ENCODE data around the gene PPP2R3B.

PPP2R3B gene

GRCh38 chrX:291411-291901 is 95.3 kb downstream of the PPP2R3B start:
- no peak for DNase-seq

DNA sequence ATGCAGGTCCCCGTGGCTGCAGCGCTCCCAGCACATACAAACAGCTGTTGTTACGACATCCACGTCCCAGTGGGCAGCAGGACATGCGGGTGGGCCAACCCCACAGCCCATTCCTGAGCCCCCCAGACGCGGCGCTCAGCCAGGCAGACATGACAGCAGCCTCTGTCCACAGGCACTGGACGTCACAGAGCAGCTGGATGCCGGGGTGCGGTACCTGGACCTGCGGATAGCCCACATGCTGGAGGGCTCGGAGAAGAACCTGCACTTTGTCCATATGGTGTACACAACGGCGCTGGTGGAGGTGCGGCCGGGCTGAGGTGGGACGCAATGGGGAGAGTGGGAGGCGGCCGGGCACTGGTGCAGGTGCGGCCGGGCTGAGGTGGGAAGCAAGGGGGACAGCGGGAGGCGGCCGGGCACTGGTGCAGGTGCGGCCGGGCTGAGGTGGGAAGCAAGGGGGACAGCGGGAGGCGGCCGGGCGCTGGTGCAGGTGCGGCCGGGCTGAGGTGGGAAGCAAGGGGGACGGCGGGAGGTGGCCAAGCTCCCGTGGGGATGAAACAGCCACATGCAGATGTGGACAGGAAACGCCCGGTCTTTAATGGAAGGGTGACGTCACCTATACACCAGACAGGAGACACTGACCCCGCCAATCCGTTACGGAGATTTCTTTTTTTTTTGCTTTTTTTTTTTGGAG is 96.1 kb downstream of the PPP2R3B start:
- no peak for DNase-seq

DNA sequence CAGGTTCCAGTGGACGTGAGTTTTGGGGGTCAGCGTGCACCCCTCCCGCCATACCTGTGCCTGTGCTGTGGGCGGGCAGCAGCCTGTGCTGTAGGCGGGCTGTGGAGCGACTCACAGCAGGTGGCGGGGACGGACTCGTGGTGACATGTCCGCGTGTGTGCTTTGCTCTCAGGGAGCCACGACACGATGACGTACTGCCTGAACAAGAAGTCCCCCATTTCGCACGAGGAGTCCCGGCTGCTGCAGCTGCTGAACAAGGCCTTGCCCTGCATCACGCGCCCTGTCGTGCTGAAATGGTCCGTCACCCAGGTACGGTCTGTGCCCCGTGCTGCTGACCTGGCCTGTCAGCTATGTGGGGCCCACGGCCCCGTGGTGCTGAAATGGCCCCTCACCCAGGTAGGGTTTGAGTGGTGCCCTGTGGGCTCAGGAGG is 98.1 kb downstream of the PPP2R3B start:
- DNase-seq: no peak

DNA sequence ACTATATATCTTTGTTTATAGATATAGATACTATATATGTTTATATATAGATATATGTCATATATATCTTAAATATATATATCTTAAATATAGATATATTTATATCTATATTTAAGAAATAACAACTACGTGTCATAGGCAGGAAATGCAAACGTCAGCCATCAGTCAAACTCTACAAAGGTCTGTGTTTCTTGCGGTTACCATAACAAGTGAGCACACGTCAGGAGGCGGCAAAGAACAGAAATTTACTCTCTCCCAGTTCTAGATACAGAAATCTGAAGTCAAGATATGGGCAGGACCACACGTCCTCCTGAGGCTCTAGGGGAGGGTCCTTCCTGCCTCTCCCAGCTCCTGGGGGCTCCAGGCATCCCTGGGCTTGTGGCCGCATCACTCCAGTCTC is 99.0 kb downstream of the PPP2R3B start:
- DNase-seq: no peak

- DNase-seq: no peak
Observed at GRCh38 chrX:285076-285677, 101.5 kb downstream of the PPP2R3B start.

Measured in NCI-H2029 treated with DMSO at 0.1 percent for 48 hours (cell line).